ENCODE measurements around the gene FJX1. TPM values are rescaled to one million over a fixed set of nuclear protein-coding genes. Genes with fewer than 3 reads are reported as not detected.

FJX1 gene, protein sequence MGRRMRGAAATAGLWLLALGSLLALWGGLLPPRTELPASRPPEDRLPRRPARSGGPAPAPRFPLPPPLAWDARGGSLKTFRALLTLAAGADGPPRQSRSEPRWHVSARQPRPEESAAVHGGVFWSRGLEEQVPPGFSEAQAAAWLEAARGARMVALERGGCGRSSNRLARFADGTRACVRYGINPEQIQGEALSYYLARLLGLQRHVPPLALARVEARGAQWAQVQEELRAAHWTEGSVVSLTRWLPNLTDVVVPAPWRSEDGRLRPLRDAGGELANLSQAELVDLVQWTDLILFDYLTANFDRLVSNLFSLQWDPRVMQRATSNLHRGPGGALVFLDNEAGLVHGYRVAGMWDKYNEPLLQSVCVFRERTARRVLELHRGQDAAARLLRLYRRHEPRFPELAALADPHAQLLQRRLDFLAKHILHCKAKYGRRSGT
- 31.9 to 44.3 TPM (median 39.3 TPM) in 5 replicates for total RNA-seq (2022; extraction: Qiagen RNA extraction; ENCODE audit: low read depth)

DNA sequence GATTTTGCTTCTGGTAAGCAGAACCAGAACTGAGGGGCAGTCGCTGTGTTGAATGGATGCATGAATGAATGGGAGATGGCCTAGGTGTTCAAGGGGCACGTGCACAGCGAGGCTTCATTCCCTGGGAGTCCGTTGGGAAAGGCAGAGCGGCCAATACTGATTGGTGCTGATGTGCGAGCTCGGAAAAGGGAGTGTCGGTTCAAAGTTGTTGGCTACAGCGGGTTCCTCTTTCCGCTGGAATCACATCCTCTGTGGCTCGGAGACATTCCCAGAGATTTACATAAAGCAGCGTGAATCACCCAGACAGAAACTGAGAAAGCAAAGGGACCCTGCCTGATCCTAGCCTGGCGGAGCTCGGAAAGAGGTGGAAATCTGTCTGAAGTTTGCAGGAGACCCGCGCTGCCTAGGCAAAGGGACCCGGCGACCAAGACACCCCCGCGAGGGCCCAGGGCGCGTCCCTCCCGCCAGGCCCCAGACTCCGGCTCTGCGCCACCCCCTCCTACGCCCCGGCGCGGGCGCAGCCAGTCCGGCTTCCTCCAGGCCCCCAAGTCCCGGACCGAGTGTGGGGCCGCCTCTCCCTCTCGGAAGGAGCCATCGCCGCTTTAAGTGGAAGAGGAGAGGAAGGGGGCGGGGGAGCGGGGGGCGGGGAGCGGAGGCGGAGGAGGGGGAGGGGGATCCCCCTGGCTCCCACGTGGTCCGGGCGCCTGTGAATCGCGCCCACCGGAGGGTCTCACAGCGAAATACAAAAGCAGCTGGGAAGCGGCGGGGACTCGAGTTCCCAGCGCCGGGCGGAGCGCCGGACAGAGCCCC lies at the start of gene FJX1:
FJX1 (plus strand) TSS at position 774 of the 810 bp plus-strand sequence. CDS start 177 bp downstream, outside the sequence.

GRCh38 chr11:35662649-35663407 lies 44.6 kb downstream of the FJX1 start, which contains the start of gene TRIM44:
Gene TRIM44 (plus strand): TSS chr11:35662775. CDS start chr11:35663112, 337 bp downstream.

Other genes with a start within 250 kb of the FJX1 start
- gene SLC1A2, start 198.9 kb upstream of the FJX1 start, total RNA-seq (2022; extraction: Qiagen RNA extraction; ENCODE audit: low read depth) = 0.01 to 0.09 TPM (median 0.05 TPM) in 5 replicates
- not detected in 5 replicates for gene PAMR1, start 92.8 kb upstream of the FJX1 start, total RNA-seq (2022; extraction: Qiagen RNA extraction; ENCODE audit: low read depth)
- gene TRIM44, start 44.3 kb downstream of the FJX1 start, total RNA-seq (2022; extraction: Qiagen RNA extraction; ENCODE audit: low read depth) = 19.9 to 25.5 TPM (median 24.0 TPM) in 5 replicates

Data from A549 treated with GW870086 at 1 μM for 4 hours (cell line).